PC-3 (cell line): ENCODE results near the gene ADGRL4.

Experiments used
- CTCF ChIP-seq: fragments of 300-600 bp; sonication (generic); conservative IDR thresholded peaks from 2 replicates; pipeline ENCODE4 v1.5.1; 2017; ENCODE audit warnings: antibody characterized with exemption, low read depth, mild to moderate bottlenecking, low read length
- EZH2 ChIP-seq: fragments of 300-600 bp; sonication (generic); IDR thresholded peaks from one replicate; pipeline ENCODE4 v1.6.1; 2017; ENCODE audit warnings: antibody characterized with exemption, mild to moderate bottlenecking, low read length; ENCODE audit not compliant: unreplicated experiment
- EZH2phosphoT487 ChIP-seq: fragments of 300-600 bp; sonication (generic); IDR thresholded peaks from 2 replicates; pipeline ENCODE4 v1.6.1; 2018; ENCODE audit warnings: mild to moderate bottlenecking, antibody characterized with exemption, low read length, borderline replicate concordance

- TF ChIP-seq CTCF (no peak), EZH2 (no peak), EZH2phosphoT487 (no peak)
Measured at GRCh38 chr1:79037085-79037484, 30.6 kb upstream of the ADGRL4 start.
